Measurements from ENCODE around the gene FAM110C. TPM values are rescaled to one million over a fixed set of nuclear protein-coding genes. Genes with fewer than 3 reads are reported as not detected.

Gene FAM110C
- total RNA-seq, 1 donor from 2014 or later = 11.7 TPM

GRCh38 chr2:65121-65520, 18.8 kb upstream of the FAM110C start:
- DNase-seq (ENCODE audit: low read depth) = no peak
- Histone ChIP-seq H3K36me3 (ENCODE audit: control insufficient read depth, insufficient read depth, low read length) (no peaks in the 10 kb centered on the region), H3K27me3 (ENCODE audit: control insufficient read depth, insufficient read depth, low read length) (no peaks in the 10 kb centered on the region), H3K4me3 (ENCODE audit: low read depth, low read length) (no peak overlapping the region)
- no peak for TF ChIP-seq CTCF (IDR thresholded peaks at IDR 0.05; ENCODE audit: insufficient read depth, low read length, poor library complexity, severe bottlenecking)

- DNase-seq (ENCODE audit: low read depth) = no peak
- no peak overlapping the region for H3K4me3 ChIP-seq (ENCODE audit: low read depth, low read length)
- H3K27me3 ChIP-seq (ENCODE audit: control insufficient read depth, insufficient read depth, low read length) = no peaks in the 10 kb centered on the region
- no peak for TF ChIP-seq CTCF (IDR thresholded peaks at IDR 0.05; ENCODE audit: insufficient read depth, low read length, poor library complexity, severe bottlenecking)
- no peaks in the 10 kb centered on the region for H3K36me3 ChIP-seq (ENCODE audit: control insufficient read depth, insufficient read depth, low read length)
Observed at GRCh38 chr2:55587-56448, 9.5 kb upstream of the FAM110C start.

GRCh38 chr2:51613-52012, 5.3 kb upstream of the FAM110C start:
- no peak for DNase-seq (ENCODE audit: low read depth)
- TF ChIP-seq CTCF (IDR thresholded peaks at IDR 0.05; ENCODE audit: insufficient read depth, low read length, poor library complexity, severe bottlenecking) = no peak
- H3K4me3 ChIP-seq (ENCODE audit: low read depth, low read length) = no peak overlapping the region
- no peaks in the 10 kb centered on the region for H3K27me3 ChIP-seq (ENCODE audit: control insufficient read depth, insufficient read depth, low read length)
- H3K36me3 ChIP-seq (ENCODE audit: control insufficient read depth, insufficient read depth, low read length) = no peaks in the 10 kb centered on the region

GRCh38 chr2:47737-48136, 1.4 kb upstream of the FAM110C start:
- TF ChIP-seq CTCF (IDR thresholded peaks at IDR 0.05; ENCODE audit: insufficient read depth, low read length, poor library complexity, severe bottlenecking) = no peak
- no peak for DNase-seq (ENCODE audit: low read depth)
- Histone ChIP-seq H3K27me3 (ENCODE audit: control insufficient read depth, insufficient read depth, low read length) (peaks cover 3% of the 10 kb centered on the region), H3K36me3 (ENCODE audit: control insufficient read depth, insufficient read depth, low read length) (no peaks in the 10 kb centered on the region), H3K4me3 (ENCODE audit: low read depth, low read length) (no peak overlapping the region)

- DNase-seq (ENCODE audit: low read depth) = no peak
- no peak for TF ChIP-seq CTCF (IDR thresholded peaks at IDR 0.05; ENCODE audit: insufficient read depth, low read length, poor library complexity, severe bottlenecking)
- Histone ChIP-seq H3K4me3 (ENCODE audit: low read depth, low read length) (peak overlapping the region; percentile 78), H3K36me3 (ENCODE audit: control insufficient read depth, insufficient read depth, low read length) (no peaks in the 10 kb centered on the region), H3K27me3 (ENCODE audit: control insufficient read depth, insufficient read depth, low read length) (peaks cover 3% of the 10 kb centered on the region)
Observed at GRCh38 chr2:47346-47725, 1.0 kb upstream of the FAM110C start.

GRCh38 chr2:46131-46470, 204 bp downstream of the FAM110C start:
- peak overlapping the region; percentile 78 for H3K4me3 ChIP-seq (ENCODE audit: low read depth, low read length)
- no peaks in the 10 kb centered on the region for H3K36me3 ChIP-seq (ENCODE audit: control insufficient read depth, insufficient read depth, low read length)
- no peak for TF ChIP-seq CTCF (IDR thresholded peaks at IDR 0.05; ENCODE audit: insufficient read depth, low read length, poor library complexity, severe bottlenecking)
- peaks cover 3% of the 10 kb centered on the region for H3K27me3 ChIP-seq (ENCODE audit: control insufficient read depth, insufficient read depth, low read length)
- no peak for DNase-seq (ENCODE audit: low read depth)
